K562 (cell line): ENCODE measurements around the gene CDCP1. TPM values are rescaled to one million over a fixed set of nuclear protein-coding genes. Genes with fewer than 3 reads are reported as not detected.
A peak's percentile ranks its signal among the peaks of the same experiment; 100 is the strongest.

Experiments
- ATF7 ChIP-seq: fragments of 450-650 bp; IDR thresholded peaks from 2 replicates; pipeline ENCODE4 v1.7.1; 2014; ENCODE audit warnings: mild to moderate bottlenecking, moderate library complexity
- HDAC2 ChIP-seq: fragments of 450-650 bp; IDR thresholded peaks from 2 replicates; pipeline ENCODE4 v1.6.1; 2016; ENCODE audit warnings: mild to moderate bottlenecking
- MBD2 ChIP-seq: sonication (generic); IDR thresholded peaks from 2 replicates; pipeline ENCODE4 v1.6.1; 2016; ENCODE audit warnings: low read depth, borderline replicate concordance
- MCM7 ChIP-seq, 2 experiments: fragments of 450-650 bp; IDR thresholded peaks; 2 replicates each; pipeline ENCODE4 v1.6.1; 2016 to 2018
- RBM22 ChIP-seq: fragments of 200-400 bp; formaldehyde crosslinking; IDR thresholded peaks from 2 replicates; pipeline ENCODE4 v1.6.1; 2018; ENCODE audit warnings: low read length, low read depth; ENCODE audit not compliant: poor library complexity, severe bottlenecking
- SREBF1 ChIP-seq: fragments of 150-350 bp; IDR thresholded peaks from 2 replicates; pipeline ENCODE4 v1.6.1; 2014; ENCODE audit warnings: antibody characterized with exemption, low read depth, low read length, borderline replicate concordance
- TEAD1 ChIP-seq, 2 experiments: fragments of 450-650 bp in 1 of 2; sonication (generic) in 1 of 2; formaldehyde crosslinking; IDR thresholded peaks; 2 replicates each; pipeline versions ENCODE4 v1.4.0 to v1.8.0; 2020 to 2022; ENCODE audit warnings: mild to moderate bottlenecking in 2 of 2, missing genetic modification reagents in 1 of 2
- ZNF644 ChIP-seq: fragments of 200-800 bp; sonication (Bioruptor generic); IDR thresholded peaks from 2 replicates; pipeline ENCODE4 v1.6.1; 2016; ENCODE audit warnings: low read depth, missing genetic modification characterization, missing compliant biosample characterization
- ZNF717 ChIP-seq: fragments of 250-450 bp; sonication (Bioruptor Pico); IDR thresholded peaks from 2 replicates; pipeline ENCODE4 v1.5.0; 2021
- polyA plus RNA-seq, 8 experiments: library from polyadenylated mRNA; depleted of rRNA in 4 of 8; stranded (reverse) in 5 of 8; unstranded in 3 of 8; fragments of >200 nt; fragmentation: Nextera tagmentation in 2 of 8; fragmentation: Illumina TruSeq in 1 of 8; extraction: Ambion mirVana in 2 of 8; extraction: Trizol in 1 of 8; gene quantifications; 2 replicates each; pipeline versions ENCODE4 v1.2.1 to v1.2.3, GENCODE V29; 2011 to 2014; ENCODE audit warnings: inconsistent platforms in 1 of 8, missing spikeins in 1 of 8
- total RNA-seq, 7 experiments: library from RNA; depleted of rRNA in 6 of 7; stranded (reverse); fragments of >200 nt in 6 of 7; fragmentation: Illumina TruSeq in 2 of 7; extraction: Trizol in 2 of 7; gene quantifications; 2 replicates each; pipeline versions ENCODE4 v1.2.1 to v1.2.3, GENCODE V29; 2011 to 2021; ENCODE audit warnings: low replicate concordance in 1 of 7
- TF ChIP-seq, protein P1 (sequence below), 2 experiments: fragments of 450-650 bp; IDR thresholded peaks; 2 replicates each; pipeline ENCODE4 v1.6.1; 2018; ENCODE audit warnings: mild to moderate bottlenecking in 2 of 2, low read depth in 1 of 2; ENCODE audit not compliant: partially characterized antibody in 2 of 2
- TF ChIP-seq, protein P2 (sequence below): IDR thresholded peaks from 2 replicates; pipeline ENCODE4 v1.6.1; 2011; ENCODE audit warnings: borderline replicate concordance, low read depth, mild to moderate bottlenecking, moderate library complexity, low read length; ENCODE audit not compliant: insufficient read depth, poor library complexity, severe bottlenecking
- TF ChIP-seq, protein P3 (sequence below), 3 experiments: fragments of 200-800 bp in 1 of 3; fragments of 250-450 bp in 1 of 3; fragments of 450-650 bp in 1 of 3; sonication (Bioruptor Pico) in 1 of 3; sonication (Bioruptor generic) in 1 of 3; formaldehyde crosslinking in 1 of 3; IDR thresholded peaks; 2 replicates each; pipeline versions ENCODE4 v1.6.1 to v1.8.0; 2016 to 2022; ENCODE audit warnings: mild to moderate bottlenecking in 2 of 3, missing genetic modification characterization in 2 of 3, missing compliant biosample characterization in 1 of 3, moderate library complexity in 1 of 3
- TF ChIP-seq, protein P4 (sequence below): fragments of 250-450 bp; sonication (Bioruptor Pico); IDR thresholded peaks from 2 replicates; pipeline ENCODE4 v1.5.0; 2021
- TF ChIP-seq, protein P5 (sequence below): fragments of 250-450 bp; sonication (Bioruptor Pico); IDR thresholded peaks from 2 replicates; pipeline ENCODE4 v1.5.0; 2020; ENCODE audit warnings: mild to moderate bottlenecking, borderline replicate concordance

The CDCP1 gene
- total and polyA plus RNA-seq, 9 of the 15 experiments (the other 6 are each of a cell fraction or from before 2014, with no cell fraction given), result 3.9 to 16.4 (median 5.2) TPM

DNA sequence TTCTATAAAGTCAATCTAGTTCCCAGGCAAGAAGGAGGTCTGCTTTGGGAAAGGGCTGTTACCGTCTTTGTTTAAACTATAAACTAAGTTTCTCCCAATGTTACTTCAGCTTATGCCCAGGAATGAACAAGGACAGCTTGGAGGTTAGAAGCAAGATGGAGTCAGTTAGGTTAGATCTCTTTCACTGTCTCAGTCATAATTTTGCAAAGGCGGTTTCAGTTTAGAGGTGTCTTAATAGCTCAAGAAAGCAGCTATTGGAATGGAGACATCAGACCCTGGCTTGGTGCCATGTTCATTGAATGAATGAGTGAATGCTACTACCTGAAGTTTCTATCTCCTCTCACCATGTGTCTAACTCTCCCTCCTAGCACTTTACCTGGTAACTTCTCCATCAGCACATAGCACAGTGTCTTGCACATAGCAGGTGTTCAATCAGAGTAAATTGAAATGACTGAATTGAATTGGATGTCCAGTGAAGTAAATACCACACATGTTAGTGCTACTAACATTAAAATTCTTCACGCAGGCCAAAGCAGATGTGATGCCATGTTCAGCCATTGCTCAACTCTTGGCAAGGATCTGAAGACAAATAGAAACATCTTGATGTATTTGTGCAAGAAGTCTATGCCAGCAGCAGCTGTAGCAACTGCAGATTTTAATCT is 91.9 kb downstream of the CDCP1 start (continued):
- no peak for TF ChIP-seq SREBF1
- no peak for TF ChIP-seq MBD2
- TF ChIP-seq, protein P1, sequence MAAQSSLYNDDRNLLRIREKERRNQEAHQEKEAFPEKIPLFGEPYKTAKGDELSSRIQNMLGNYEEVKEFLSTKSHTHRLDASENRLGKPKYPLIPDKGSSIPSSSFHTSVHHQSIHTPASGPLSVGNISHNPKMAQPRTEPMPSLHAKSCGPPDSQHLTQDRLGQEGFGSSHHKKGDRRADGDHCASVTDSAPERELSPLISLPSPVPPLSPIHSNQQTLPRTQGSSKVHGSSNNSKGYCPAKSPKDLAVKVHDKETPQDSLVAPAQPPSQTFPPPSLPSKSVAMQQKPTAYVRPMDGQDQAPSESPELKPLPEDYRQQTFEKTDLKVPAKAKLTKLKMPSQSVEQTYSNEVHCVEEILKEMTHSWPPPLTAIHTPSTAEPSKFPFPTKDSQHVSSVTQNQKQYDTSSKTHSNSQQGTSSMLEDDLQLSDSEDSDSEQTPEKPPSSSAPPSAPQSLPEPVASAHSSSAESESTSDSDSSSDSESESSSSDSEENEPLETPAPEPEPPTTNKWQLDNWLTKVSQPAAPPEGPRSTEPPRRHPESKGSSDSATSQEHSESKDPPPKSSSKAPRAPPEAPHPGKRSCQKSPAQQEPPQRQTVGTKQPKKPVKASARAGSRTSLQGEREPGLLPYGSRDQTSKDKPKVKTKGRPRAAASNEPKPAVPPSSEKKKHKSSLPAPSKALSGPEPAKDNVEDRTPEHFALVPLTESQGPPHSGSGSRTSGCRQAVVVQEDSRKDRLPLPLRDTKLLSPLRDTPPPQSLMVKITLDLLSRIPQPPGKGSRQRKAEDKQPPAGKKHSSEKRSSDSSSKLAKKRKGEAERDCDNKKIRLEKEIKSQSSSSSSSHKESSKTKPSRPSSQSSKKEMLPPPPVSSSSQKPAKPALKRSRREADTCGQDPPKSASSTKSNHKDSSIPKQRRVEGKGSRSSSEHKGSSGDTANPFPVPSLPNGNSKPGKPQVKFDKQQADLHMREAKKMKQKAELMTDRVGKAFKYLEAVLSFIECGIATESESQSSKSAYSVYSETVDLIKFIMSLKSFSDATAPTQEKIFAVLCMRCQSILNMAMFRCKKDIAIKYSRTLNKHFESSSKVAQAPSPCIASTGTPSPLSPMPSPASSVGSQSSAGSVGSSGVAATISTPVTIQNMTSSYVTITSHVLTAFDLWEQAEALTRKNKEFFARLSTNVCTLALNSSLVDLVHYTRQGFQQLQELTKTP (IDR thresholded peaks at IDR 0.05; ENCODE audit: low read depth in 1 of 2, partially characterized antibody in 2 of 2), result no peak
- TF ChIP-seq, protein P2, sequence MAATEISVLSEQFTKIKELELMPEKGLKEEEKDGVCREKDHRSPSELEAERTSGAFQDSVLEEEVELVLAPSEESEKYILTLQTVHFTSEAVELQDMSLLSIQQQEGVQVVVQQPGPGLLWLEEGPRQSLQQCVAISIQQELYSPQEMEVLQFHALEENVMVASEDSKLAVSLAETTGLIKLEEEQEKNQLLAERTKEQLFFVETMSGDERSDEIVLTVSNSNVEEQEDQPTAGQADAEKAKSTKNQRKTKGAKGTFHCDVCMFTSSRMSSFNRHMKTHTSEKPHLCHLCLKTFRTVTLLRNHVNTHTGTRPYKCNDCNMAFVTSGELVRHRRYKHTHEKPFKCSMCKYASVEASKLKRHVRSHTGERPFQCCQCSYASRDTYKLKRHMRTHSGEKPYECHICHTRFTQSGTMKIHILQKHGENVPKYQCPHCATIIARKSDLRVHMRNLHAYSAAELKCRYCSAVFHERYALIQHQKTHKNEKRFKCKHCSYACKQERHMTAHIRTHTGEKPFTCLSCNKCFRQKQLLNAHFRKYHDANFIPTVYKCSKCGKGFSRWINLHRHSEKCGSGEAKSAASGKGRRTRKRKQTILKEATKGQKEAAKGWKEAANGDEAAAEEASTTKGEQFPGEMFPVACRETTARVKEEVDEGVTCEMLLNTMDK, result no peak
- TF ChIP-seq, protein P3, sequence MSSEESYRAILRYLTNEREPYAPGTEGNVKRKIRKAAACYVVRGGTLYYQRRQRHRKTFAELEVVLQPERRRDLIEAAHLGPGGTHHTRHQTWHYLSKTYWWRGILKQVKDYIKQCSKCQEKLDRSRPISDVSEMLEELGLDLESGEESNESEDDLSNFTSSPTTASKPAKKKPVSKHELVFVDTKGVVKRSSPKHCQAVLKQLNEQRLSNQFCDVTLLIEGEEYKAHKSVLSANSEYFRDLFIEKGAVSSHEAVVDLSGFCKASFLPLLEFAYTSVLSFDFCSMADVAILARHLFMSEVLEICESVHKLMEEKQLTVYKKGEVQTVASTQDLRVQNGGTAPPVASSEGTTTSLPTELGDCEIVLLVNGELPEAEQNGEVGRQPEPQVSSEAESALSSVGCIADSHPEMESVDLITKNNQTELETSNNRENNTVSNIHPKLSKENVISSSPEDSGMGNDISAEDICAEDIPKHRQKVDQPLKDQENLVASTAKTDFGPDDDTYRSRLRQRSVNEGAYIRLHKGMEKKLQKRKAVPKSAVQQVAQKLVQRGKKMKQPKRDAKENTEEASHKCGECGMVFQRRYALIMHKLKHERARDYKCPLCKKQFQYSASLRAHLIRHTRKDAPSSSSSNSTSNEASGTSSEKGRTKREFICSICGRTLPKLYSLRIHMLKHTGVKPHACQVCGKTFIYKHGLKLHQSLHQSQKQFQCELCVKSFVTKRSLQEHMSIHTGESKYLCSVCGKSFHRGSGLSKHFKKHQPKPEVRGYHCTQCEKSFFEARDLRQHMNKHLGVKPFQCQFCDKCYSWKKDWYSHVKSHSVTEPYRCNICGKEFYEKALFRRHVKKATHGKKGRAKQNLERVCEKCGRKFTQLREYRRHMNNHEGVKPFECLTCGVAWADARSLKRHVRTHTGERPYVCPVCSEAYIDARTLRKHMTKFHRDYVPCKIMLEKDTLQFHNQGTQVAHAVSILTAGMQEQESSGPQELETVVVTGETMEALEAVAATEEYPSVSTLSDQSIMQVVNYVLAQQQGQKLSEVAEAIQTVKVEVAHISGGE (CRISPR knock-in tag; IDR thresholded peaks at IDR 0.05), result no peak
- no peak for TF ChIP-seq ATF7
- TF ChIP-seq ZNF644 (tag), result peak; percentile 96
- TF ChIP-seq, protein P4, sequence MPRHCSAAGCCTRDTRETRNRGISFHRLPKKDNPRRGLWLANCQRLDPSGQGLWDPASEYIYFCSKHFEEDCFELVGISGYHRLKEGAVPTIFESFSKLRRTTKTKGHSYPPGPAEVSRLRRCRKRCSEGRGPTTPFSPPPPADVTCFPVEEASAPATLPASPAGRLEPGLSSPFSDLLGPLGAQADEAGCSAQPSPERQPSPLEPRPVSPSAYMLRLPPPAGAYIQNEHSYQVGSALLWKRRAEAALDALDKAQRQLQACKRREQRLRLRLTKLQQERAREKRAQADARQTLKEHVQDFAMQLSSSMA (CRISPR knock-in tag), result no peak
- TF ChIP-seq ZNF717 (CRISPR knock-in tag), result no peak
- no peak for TF ChIP-seq HDAC2
- peak in 1 of 2 experiments; percentile 94; a peak in 2 of 4 replicates for TF ChIP-seq TEAD1 (CRISPR knock-in tag; IDR thresholded peaks at IDR 0.05)
- no peak for TF ChIP-seq RBM22
- TF ChIP-seq, protein P5, sequence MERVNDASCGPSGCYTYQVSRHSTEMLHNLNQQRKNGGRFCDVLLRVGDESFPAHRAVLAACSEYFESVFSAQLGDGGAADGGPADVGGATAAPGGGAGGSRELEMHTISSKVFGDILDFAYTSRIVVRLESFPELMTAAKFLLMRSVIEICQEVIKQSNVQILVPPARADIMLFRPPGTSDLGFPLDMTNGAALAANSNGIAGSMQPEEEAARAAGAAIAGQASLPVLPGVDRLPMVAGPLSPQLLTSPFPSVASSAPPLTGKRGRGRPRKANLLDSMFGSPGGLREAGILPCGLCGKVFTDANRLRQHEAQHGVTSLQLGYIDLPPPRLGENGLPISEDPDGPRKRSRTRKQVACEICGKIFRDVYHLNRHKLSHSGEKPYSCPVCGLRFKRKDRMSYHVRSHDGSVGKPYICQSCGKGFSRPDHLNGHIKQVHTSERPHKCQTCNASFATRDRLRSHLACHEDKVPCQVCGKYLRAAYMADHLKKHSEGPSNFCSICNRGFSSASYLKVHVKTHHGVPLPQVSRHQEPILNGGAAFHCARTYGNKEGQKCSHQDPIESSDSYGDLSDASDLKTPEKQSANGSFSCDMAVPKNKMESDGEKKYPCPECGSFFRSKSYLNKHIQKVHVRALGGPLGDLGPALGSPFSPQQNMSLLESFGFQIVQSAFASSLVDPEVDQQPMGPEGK (CRISPR knock-in tag), result peak; percentile 92; the same call in 1 of the 2 replicates
- no peak for TF ChIP-seq MCM7 (IDR thresholded peaks at IDR 0.05)
